ENCODE data around the gene PPP2R2C. TPM values are rescaled to one million over a fixed set of nuclear protein-coding genes. Genes with fewer than 3 reads are reported as not detected.

The PPP2R2C gene
- total RNA-seq, 2 experiments from 2014 or later: not detected

DNA sequence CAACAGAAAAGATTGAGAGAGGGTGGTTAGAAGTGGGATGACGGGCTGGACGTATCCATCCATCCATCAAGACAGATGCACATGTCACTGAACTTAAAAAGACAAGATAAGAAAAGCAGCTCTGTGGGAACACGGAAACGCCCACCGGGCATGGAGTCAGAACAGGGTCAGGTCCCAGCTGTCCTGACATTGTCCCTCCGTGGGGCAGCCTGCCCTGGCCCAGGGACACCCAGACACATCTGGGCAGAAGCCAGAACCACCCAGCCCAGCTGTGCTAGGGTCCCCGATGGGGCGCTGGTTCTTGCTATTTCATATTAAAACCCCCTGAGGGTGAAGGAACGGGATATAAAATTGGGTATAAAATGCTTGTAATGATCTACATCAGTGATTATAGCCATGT lies 88.5 kb downstream of the PPP2R2C start:
- no TSS peak for BruUV-seq (replicated peaks)
- POLR2A ChIA-PET: interaction anchor here (0.6 to 0.7 kb wide), 2 partner anchors 39 to 400 kb away, joined by 3 to 5 read pairs; no protein-coding TSS in a partner anchor
- Histone ChIP-seq H3K79me2 (ENCODE audit: insufficient read depth, low read depth, low read length) (no peaks in the 10 kb centered on the region), H3K9me2 (ENCODE audit: insufficient read depth, low read length) (no peaks in the 10 kb centered on the region), H2AFZ (ENCODE audit: low read length) (no peak overlapping the region), H3K4me1 (ENCODE audit: insufficient read depth, low read length, poor library complexity, severe bottlenecking) (no peaks in the 10 kb centered on the region), H3K36me3 (ENCODE audit: insufficient read depth, low read length) (no peaks in the 10 kb centered on the region), H3K9me3 (ENCODE audit: low read length) (no peaks in the 10 kb centered on the region), H3K27ac (ENCODE audit: low read depth, low read length, poor library complexity, severe bottlenecking) (no peak overlapping the region), H3K4me2 (ENCODE audit: low read length) (no peak overlapping the region), H3K4me3 (ENCODE audit: low read depth, low read length, poor library complexity, severe bottlenecking) (no peak overlapping the region), H4K20me1 (ENCODE audit: insufficient read depth, low read length) (no peaks in the 10 kb centered on the region)
- DNase-seq (ENCODE audit: low spot score): no peak
- intact Hi-C loops (cut with micrococcal nuclease; ENCODE audit: unreplicated experiment): no loop called here
- TF ChIP-seq EZH2phosphoT487 (IDR thresholded peaks at IDR 0.05; ENCODE audit: borderline replicate concordance, low read depth, low read length): no peak
- TF ChIP-seq, protein P1, sequence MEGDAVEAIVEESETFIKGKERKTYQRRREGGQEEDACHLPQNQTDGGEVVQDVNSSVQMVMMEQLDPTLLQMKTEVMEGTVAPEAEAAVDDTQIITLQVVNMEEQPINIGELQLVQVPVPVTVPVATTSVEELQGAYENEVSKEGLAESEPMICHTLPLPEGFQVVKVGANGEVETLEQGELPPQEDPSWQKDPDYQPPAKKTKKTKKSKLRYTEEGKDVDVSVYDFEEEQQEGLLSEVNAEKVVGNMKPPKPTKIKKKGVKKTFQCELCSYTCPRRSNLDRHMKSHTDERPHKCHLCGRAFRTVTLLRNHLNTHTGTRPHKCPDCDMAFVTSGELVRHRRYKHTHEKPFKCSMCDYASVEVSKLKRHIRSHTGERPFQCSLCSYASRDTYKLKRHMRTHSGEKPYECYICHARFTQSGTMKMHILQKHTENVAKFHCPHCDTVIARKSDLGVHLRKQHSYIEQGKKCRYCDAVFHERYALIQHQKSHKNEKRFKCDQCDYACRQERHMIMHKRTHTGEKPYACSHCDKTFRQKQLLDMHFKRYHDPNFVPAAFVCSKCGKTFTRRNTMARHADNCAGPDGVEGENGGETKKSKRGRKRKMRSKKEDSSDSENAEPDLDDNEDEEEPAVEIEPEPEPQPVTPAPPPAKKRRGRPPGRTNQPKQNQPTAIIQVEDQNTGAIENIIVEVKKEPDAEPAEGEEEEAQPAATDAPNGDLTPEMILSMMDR (conservative IDR thresholded peaks at IDR 0.05; ENCODE audit: low read length): no peak
- CTCF ChIA-PET (ENCODE audit: unreplicated experiment): no interaction called here

DNA sequence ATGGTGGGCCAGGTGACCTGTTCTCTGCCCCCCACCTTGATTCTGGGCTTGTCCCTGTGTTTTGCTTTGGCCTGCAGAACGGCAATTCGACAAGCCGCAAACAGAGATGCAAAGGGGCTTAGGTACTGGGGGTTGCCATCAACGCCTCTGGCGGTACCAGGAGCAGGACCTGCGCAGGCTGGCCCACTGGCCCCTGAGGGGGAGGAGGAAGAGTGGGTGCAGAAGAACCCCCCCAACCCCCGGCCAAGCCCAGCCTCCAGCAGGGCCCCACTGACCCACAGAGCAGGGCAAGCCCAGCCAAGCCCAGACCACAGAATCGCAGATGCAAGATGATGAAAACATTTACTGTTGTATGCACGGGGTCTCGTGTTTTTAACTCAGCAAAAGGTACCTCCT lies 89.4 kb downstream of the PPP2R2C start:
- POLR2A ChIA-PET: no interaction called here

DNA sequence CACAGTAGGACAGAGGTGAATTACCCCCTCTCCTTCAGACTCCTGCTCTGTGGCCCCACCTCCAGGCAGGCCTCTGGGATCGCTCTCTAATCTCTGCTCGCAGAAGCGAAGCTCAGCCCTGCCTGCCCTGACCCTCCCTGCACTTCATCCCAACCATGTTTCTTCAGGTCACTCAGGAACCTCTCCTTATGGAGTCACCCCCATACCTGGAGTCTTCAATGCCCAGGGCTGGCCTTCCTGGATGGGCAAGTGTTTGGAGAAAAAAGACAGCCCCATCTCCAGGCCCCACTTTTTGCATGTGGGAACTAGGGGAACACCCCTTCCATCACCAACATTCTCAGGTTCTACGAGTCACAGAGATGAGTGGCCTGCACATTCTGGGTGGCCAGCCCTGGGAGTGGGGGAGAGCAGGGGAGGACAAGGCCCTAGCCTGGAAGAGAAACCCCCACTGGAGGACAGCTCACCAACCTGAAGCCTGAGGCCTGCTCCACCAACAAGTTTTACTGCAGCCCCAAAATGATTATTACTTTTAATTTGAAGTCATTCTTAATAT lies 90.8 kb downstream of the PPP2R2C start:
- H3K9me2 ChIP-seq (ENCODE audit: insufficient read depth, low read length): no peaks in the 10 kb centered on the region
- no peaks in the 10 kb centered on the region for H3K79me2 ChIP-seq (ENCODE audit: insufficient read depth, low read depth, low read length)
- no peaks in the 10 kb centered on the region for H3K36me3 ChIP-seq (ENCODE audit: insufficient read depth, low read length)
- no TSS peak for BruUV-seq (replicated peaks)
- POLR2A ChIA-PET: no interaction called here
- no peaks in the 10 kb centered on the region for H4K20me1 ChIP-seq (ENCODE audit: insufficient read depth, low read length)
- no peak for DNase-seq (ENCODE audit: low spot score)
- CTCF ChIA-PET (ENCODE audit: unreplicated experiment): interaction anchor here (0.6 kb wide), 1 partner anchor 139 kb away, joined by 3 read pairs; no protein-coding TSS in a partner anchor
- H3K4me1 ChIP-seq (ENCODE audit: insufficient read depth, low read length, poor library complexity, severe bottlenecking): no peaks in the 10 kb centered on the region
- H2AFZ ChIP-seq (ENCODE audit: low read length): no peak overlapping the region
- H3K9me3 ChIP-seq (ENCODE audit: low read length): no peaks in the 10 kb centered on the region
- TF ChIP-seq, protein P1 (conservative IDR thresholded peaks at IDR 0.05; ENCODE audit: low read length): no peak
- TF ChIP-seq EZH2phosphoT487 (IDR thresholded peaks at IDR 0.05; ENCODE audit: borderline replicate concordance, low read depth, low read length): no peak
- no peak overlapping the region for H3K4me2 ChIP-seq (ENCODE audit: low read length)
- H3K27ac ChIP-seq (ENCODE audit: low read depth, low read length, poor library complexity, severe bottlenecking): no peak overlapping the region
- no peak overlapping the region for H3K4me3 ChIP-seq (ENCODE audit: low read depth, low read length, poor library complexity, severe bottlenecking)
- intact Hi-C loops (cut with micrococcal nuclease; ENCODE audit: unreplicated experiment): no loop called here

More for the DNA sequence above, 89.4 kb downstream of the PPP2R2C start:
- Histone ChIP-seq H3K9me3 (ENCODE audit: low read length) (no peaks in the 10 kb centered on the region), H3K79me2 (ENCODE audit: insufficient read depth, low read depth, low read length) (no peaks in the 10 kb centered on the region), H3K4me2 (ENCODE audit: low read length) (no peak overlapping the region), H3K4me1 (ENCODE audit: insufficient read depth, low read length, poor library complexity, severe bottlenecking) (no peaks in the 10 kb centered on the region), H3K9me2 (ENCODE audit: insufficient read depth, low read length) (no peaks in the 10 kb centered on the region), H3K27ac (ENCODE audit: low read depth, low read length, poor library complexity, severe bottlenecking) (no peak overlapping the region), H4K20me1 (ENCODE audit: insufficient read depth, low read length) (no peaks in the 10 kb centered on the region), H3K36me3 (ENCODE audit: insufficient read depth, low read length) (no peaks in the 10 kb centered on the region), H2AFZ (ENCODE audit: low read length) (no peak overlapping the region), H3K4me3 (ENCODE audit: low read depth, low read length, poor library complexity, severe bottlenecking) (no peak overlapping the region)
- no peak for DNase-seq (ENCODE audit: low spot score)
- TF ChIP-seq, protein P1 (conservative IDR thresholded peaks at IDR 0.05; ENCODE audit: low read length): no peak
- no peak for TF ChIP-seq EZH2phosphoT487 (IDR thresholded peaks at IDR 0.05; ENCODE audit: borderline replicate concordance, low read depth, low read length)
- intact Hi-C loops (cut with micrococcal nuclease; ENCODE audit: unreplicated experiment): no loop called here
- CTCF ChIA-PET (ENCODE audit: unreplicated experiment): no interaction called here
- no TSS peak for BruUV-seq (replicated peaks)

Measured in OCI-LY7 (cell line).